ENCODE data around the gene CAMSAP3.

Gene CAMSAP3

GRCh38 chr19:7607212-7607873 is 11.7 kb downstream of the CAMSAP3 start:
- Histone ChIP-seq H3K4me1 (peaks cover 5% of the 10 kb centered on the region; the same call in 1 of the 2 replicates), H3K36me3 (no peaks in the 10 kb centered on the region; the same call in 1 of the 2 replicates), H3K4me3 (ENCODE audit: low read depth, low read length) (no peak overlapping the region), H3K9me3 (no peaks in the 10 kb centered on the region), H3K27me3 (no peaks in the 10 kb centered on the region)
- no peak for TF ChIP-seq CTCF (IDR thresholded peaks at IDR 0.05; ENCODE audit: low read depth, low read length)
- no peak for DNase-seq

GRCh38 chr19:7607874-7608560 is 12.4 kb downstream of the CAMSAP3 start:
- Histone ChIP-seq H3K36me3 (no peaks in the 10 kb centered on the region; the same call in 1 of the 2 replicates), H3K4me3 (ENCODE audit: low read depth, low read length) (no peak overlapping the region), H3K9me3 (no peaks in the 10 kb centered on the region), H3K27me3 (no peaks in the 10 kb centered on the region), H3K4me1 (peaks cover 5% of the 10 kb centered on the region; the same call in 1 of the 2 replicates)
- no peak for DNase-seq
- no peak for TF ChIP-seq CTCF (IDR thresholded peaks at IDR 0.05; ENCODE audit: low read depth, low read length)

GRCh38 chr19:7610491-7611240 is 15.0 kb downstream of the CAMSAP3 start:
- DNase-seq, result no peak
- no peaks in the 10 kb centered on the region for H3K4me1 ChIP-seq
- H3K36me3 ChIP-seq, result no peaks in the 10 kb centered on the region; the same call in 1 of the 2 replicates
- no peak for TF ChIP-seq CTCF (IDR thresholded peaks at IDR 0.05; ENCODE audit: low read depth, low read length)
- no peaks in the 10 kb centered on the region for H3K27me3 ChIP-seq
- H3K9me3 ChIP-seq, result no peaks in the 10 kb centered on the region
- H3K4me3 ChIP-seq (ENCODE audit: low read depth, low read length), result no peak overlapping the region

GRCh38 chr19:7611541-7612279 is 16.0 kb downstream of the CAMSAP3 start:
- no peak for TF ChIP-seq CTCF (IDR thresholded peaks at IDR 0.05; ENCODE audit: low read depth, low read length)
- no peak for DNase-seq
- Histone ChIP-seq H3K4me3 (ENCODE audit: low read depth, low read length) (no peak overlapping the region), H3K36me3 (peaks cover 4% of the 10 kb centered on the region), H3K9me3 (no peaks in the 10 kb centered on the region), H3K4me1 (no peaks in the 10 kb centered on the region), H3K27me3 (no peaks in the 10 kb centered on the region)

GRCh38 chr19:7612282-7613274 is 16.9 kb downstream of the CAMSAP3 start:
- no peak for TF ChIP-seq CTCF (IDR thresholded peaks at IDR 0.05; ENCODE audit: low read depth, low read length)

More at GRCh38 chr19:7612282-7613274, 16.9 kb downstream of the CAMSAP3 start:
- peaks cover 6% of the 10 kb centered on the region for H3K4me1 ChIP-seq
- no peak overlapping the region for H3K4me3 ChIP-seq (ENCODE audit: low read depth, low read length)
- no peaks in the 10 kb centered on the region for H3K9me3 ChIP-seq
- DNase-seq, result no peak
- no peaks in the 10 kb centered on the region for H3K27me3 ChIP-seq
- H3K36me3 ChIP-seq, result peaks cover 11% of the 10 kb centered on the region
